ENCODE results near the gene ICAM4.
A peak's percentile ranks its signal among the peaks of the same experiment; 100 is the strongest.

DNA sequence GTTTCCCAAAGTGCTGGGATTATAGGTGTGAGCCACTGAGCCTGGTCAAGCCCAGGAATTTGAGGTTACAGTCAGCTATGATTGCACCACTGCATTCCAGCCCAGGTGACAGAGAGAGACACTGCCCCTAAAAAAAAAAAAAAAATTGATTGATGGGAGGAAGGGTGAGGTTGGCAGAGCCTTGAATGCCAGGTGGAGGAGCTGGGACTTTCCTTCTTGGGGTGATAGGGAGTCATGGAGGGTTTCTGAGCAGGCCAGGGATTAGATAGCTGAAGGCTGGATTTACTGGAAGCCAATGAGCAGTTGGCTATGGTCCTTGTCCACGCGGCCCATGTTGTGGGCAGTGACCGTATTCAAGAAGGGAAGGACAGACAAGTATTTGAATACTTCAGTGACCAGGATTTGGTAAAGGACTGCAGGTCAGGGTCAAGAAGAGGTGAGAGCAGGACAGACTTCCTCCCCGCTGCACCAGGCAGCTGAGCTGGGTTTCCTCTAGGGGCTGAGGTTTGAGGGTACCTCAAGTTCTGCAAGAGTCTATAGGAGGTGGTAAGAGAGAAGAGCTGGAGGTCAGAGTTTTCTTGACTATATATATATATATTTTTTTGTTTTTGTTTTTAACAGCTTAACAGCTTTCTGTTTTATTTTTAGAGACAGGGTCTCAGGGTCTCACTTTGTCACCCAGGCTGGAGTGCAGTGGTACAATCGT, 6.9 kb upstream of the ICAM4 start:
- TF ChIP-seq CTCF (IDR thresholded peaks at IDR 0.05; ENCODE audit: insufficient read depth, low read length) (no peak), POLR2AphosphoS5 (IDR thresholded peaks at IDR 0.05; ENCODE audit: low read depth) (no peak), SPI1 (IDR thresholded peaks at IDR 0.05; ENCODE audit: borderline replicate concordance, low read depth) (peak; percentile 45; the same call in 1 of the 2 replicates)
- TF ChIP-seq, protein P1, sequence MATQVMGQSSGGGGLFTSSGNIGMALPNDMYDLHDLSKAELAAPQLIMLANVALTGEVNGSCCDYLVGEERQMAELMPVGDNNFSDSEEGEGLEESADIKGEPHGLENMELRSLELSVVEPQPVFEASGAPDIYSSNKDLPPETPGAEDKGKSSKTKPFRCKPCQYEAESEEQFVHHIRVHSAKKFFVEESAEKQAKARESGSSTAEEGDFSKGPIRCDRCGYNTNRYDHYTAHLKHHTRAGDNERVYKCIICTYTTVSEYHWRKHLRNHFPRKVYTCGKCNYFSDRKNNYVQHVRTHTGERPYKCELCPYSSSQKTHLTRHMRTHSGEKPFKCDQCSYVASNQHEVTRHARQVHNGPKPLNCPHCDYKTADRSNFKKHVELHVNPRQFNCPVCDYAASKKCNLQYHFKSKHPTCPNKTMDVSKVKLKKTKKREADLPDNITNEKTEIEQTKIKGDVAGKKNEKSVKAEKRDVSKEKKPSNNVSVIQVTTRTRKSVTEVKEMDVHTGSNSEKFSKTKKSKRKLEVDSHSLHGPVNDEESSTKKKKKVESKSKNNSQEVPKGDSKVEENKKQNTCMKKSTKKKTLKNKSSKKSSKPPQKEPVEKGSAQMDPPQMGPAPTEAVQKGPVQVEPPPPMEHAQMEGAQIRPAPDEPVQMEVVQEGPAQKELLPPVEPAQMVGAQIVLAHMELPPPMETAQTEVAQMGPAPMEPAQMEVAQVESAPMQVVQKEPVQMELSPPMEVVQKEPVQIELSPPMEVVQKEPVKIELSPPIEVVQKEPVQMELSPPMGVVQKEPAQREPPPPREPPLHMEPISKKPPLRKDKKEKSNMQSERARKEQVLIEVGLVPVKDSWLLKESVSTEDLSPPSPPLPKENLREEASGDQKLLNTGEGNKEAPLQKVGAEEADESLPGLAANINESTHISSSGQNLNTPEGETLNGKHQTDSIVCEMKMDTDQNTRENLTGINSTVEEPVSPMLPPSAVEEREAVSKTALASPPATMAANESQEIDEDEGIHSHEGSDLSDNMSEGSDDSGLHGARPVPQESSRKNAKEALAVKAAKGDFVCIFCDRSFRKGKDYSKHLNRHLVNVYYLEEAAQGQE (IDR thresholded peaks at IDR 0.05; ENCODE audit: insufficient replicate concordance, low read depth), result no peak
